ENCODE measurements around the gene MTIF2.
"Not testable (repeated sequence)": the region's sequence is repeated elsewhere in the genome, so short reads cannot be mapped to it uniquely, and the experiment has no call there.

Gene MTIF2, protein sequence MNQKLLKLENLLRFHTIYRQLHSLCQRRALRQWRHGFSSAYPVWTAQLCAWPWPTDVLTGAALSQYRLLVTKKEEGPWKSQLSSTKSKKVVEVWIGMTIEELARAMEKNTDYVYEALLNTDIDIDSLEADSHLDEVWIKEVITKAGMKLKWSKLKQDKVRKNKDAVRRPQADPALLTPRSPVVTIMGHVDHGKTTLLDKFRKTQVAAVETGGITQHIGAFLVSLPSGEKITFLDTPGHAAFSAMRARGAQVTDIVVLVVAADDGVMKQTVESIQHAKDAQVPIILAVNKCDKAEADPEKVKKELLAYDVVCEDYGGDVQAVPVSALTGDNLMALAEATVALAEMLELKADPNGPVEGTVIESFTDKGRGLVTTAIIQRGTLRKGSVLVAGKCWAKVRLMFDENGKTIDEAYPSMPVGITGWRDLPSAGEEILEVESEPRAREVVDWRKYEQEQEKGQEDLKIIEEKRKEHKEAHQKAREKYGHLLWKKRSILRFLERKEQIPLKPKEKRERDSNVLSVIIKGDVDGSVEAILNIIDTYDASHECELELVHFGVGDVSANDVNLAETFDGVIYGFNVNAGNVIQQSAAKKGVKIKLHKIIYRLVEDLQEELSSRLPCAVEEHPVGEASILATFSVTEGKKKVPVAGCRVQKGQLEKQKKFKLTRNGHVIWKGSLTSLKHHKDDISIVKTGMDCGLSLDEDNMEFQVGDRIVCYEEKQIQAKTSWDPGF

DNA sequence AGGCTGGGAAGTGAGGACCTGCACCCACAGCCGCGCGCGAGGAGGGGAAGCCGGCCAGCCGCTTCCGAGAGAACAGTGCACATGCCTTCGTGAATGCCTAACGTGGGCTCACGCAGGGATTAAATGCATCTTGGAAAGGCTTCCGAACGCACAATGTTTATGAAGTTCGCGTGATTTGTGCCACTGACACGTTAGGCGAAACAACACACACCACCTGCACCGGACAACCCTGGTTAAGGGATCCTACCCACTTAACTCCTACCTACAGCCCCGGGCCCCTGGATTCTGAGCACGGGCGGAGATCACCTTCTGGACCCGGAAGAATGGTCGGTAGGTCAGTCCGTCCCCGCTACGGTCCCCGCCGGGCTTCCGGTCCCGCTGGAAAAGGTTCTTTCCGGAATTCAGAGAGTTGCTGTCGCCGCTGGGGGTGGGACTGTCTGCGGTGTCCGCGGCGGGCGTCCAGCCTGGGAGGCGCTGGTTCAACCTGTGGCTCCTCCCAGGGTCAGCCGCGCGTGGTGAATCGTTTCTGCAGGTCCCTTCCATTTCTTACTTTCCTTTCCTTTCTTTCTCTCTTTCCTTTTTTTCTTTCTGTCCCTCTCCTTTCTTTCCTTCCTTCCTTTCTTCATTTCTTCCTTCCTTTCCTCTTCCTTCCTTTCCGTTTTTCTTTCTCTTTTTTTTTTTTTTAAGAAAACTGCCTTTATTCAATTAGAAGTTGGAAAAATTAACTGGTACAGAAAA is at the start of gene MTIF2:
MTIF2 (minus strand) TSS at position 325 of the 738 bp plus-strand sequence. CDS start 5,373 bp downstream, outside the sequence.
- DNase-seq (ENCODE audit: low read depth, low spot score): peak; percentile 72

DNA sequence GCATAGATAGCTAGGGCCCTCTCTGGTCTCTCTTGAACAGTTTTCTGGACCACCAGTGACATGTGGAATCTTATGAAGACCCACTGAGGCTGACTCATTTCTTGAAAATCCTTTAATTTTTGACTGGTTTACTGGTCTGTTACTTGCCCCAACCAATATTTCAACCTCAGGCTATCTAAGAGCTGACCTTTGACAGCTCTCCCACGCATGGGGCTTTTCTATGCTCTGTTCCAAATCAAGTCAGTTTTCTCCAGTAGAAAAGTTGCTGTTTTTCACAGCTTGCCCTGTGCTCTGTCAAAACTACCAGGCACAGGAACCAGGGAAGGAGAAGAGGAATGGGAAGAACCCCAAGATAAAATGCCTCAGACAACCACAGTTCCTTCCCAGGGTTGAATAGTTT is 46.0 kb upstream of the MTIF2 start:
- DNase-seq (ENCODE audit: low read depth, low spot score): no peak

DNA sequence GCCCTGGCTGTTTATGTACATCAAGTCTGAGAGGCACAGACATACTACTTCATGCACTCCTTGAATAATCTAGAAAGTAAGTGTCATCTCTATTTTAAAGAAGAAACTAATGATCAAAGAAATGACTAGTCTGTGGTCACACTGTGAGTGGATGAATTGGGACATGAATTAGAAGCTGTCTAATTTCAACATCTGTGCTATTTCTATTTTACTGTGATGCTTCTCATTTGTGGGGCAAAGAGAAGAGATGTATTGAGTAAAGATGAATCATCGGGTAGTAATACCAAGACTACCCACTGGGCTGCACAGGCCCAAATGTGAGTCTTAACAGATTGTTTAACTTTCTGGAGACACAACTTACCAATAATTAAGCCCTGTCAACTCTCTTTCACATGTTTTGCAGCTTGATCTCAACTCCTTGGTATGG is 42.4 kb upstream of the MTIF2 start:
- no peak for DNase-seq (ENCODE audit: low read depth, low spot score)

DNA sequence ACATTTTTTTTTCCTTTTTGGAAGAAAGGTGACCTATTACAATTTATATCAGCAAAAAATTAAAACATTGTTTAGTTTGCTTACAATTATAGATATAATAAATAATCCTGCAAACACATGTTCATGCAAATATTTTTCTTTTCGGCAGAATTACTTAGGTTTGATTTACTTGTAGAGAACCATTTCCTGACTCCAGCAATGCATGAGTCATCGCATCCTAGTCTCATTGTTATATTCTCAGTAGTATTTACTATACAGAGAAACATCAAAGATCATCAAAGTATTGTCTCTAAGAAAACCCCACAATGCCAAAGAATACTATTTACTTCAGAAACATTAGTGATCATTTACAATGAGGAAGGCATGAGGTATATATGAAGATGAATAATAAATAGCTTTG is 40.4 kb upstream of the MTIF2 start:
- no peak for DNase-seq (ENCODE audit: low read depth, low spot score)

DNA sequence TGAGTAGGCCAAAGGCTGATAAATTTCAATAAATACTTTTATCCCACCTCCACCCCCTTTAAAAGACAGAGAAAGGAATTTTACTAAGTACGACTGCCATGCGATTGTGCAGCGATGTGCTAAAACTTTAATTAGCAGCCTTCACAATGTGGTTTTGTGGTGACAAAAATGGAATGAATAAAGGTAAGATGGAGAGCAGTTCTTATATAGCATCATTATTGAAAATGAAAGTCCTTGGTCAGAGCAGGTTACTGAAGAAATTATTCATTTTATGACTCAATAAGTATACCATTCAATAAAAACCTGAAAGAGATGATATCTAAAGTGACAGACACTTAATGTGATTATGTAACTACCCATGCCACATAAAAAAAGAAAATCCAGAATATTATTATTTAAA is 33.2 kb upstream of the MTIF2 start:
- DNase-seq (ENCODE audit: low read depth, low spot score): no peak

DNA sequence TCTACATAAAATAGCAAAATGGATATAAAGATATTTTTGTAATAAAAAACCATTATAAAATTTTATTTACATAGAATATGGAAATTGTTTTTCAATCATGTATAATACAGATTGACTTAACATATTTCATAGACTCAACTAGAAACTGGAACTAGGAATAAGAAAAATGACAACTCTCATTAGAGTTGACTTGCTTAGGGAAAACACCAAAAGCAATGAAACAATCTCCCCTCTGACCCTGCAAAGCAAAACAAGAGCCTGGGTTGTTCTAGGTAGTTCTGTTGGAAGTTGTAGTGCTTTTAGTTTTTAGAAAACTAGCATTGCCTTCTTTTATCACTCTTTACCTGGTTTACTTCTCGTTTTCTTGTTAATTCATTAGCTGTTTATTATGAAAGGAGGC is 32.2 kb upstream of the MTIF2 start:
- DNase-seq (ENCODE audit: low read depth, low spot score): no peak

DNA sequence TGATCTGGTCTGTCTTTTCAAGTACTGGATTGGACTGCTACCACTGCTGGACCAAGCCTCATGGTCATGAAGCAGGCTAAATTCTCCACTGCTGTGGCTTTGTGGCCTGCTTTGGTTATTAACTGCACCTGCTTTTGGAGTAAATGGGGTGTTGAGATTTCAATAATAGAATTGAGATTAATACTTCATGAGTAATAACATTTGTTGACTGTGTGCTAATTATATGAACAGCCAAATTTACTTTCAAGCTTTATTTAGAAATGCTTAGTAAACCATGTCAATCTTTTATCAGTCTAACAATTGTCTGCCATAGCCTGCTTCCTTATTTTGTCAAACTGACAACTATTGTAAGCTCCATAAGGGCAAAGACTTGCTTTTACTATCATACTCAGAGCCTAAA is 27.4 kb upstream of the MTIF2 start:
- no peak for DNase-seq (ENCODE audit: low read depth, low spot score)

DNA sequence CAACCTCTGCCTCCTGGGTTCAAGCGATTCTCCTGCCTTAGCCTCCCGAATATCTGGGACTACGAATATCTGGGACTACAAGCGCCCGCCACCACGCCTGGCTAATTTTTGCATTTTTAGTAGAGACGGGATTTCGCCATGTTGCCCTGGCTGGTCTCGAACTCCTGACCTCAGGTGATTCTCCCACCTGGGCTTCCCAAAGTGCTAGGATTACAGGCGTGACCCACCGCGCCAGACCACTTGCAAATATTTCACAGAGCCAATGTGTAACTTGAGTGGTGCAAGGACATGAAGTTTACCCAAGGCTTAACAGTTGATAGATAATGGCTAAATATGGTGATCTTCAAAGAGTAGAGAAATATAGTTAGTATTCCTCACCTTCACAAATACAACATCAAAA is 14.1 kb upstream of the MTIF2 start:
- DNase-seq (ENCODE audit: low read depth, low spot score): no peak

DNA sequence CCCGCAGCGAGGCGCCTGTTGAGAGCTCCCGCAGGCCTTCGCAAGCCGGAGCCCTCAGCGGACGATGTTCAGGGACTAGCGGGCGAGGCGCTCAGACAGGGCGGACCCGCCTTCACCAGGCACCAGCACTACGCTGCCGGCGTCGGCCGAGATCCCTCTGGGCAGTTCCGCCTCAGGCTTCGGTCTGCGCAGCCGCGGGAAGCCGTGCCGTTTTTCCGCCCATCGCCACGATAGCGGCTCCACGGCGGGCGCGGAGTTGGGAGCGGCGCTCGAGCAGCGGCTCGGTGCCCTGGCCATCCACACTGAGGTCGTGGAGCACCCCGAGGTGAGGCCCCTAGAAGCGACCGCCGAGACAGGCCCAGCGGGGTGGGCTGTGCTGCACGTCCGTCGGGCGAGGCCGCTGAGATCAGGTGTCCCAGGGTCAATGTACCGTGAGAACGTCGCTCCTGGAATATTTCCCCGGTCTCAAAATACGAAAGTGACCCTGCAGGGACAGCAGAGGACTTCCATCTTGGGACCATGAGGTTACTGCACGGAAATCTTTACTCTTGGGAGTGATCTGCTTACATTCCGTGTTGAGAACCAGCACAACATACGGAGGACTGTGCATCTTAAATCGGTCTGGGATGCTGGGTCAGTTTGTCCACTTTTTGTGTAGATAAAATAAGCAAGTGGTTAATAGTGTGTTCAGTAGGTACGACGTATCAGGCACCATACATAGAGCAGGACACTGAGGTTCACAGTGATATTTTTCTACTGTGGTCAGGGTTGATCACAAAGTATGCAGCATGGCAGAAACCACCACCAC is 13.3 kb upstream of the MTIF2 start:
- DNase-seq (ENCODE audit: low read depth, low spot score): peak; percentile 45

DNA sequence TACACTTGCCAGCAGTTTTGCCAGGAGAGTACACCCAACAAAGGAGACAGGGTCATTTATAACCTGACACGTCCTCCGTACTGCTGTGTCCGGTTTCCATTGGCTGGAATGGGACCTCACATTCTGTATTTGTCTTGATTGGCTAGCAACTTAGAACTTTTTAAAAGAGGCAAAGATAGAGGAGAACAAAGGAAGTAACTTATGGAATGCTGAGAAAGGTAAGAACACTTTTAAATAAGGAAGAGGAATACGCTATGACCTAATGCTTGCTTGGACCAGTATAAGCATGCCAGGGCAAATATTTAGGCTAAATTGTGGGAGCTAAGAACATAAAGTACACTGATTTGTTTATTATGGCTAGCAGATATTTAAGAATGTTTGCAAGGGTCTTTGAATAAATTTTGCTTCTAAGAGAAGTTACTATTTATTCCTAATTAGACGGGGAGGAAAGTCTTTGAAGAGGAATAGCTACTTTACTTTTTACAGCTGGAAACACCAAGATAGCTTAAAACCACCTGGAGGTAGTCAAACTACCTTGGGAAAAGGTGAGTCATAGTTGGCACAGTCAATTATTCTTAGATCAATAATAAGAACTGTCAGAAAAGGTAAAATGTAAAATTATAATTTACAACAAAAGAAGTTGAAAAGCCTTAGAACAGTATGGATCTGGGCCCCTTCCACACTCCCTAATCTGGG is 12.0 kb upstream of the MTIF2 start:
- not testable (repeated sequence) for DNase-seq (ENCODE audit: low read depth, low spot score)

DNA sequence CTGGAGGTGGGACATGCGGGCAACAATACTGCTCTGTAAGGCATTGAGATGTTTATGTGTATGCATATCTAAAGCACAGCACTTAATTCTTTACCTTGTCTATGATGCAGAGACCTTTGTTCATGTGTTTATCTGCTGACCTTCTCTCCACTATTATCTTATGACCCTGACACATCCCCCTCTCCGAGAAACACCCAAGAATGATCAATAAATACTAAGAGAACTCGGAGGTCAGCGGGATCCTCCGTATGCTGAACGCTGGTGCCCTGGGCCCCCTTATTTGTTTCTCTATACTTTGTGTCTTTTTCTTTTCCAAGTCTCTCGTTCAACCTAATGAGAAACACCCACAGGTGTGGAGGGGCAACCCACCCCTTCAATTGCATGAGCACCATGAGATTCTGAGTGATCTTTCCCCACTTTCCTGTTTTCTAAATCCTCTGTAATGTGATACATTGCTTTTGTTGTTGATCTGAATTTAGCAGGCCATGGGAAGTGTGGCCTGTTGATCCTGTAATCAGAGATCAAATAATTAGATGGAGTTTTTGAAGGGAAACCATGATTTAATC is 10.9 kb upstream of the MTIF2 start:
- not testable (repeated sequence) for DNase-seq (ENCODE audit: low read depth, low spot score)

DNA sequence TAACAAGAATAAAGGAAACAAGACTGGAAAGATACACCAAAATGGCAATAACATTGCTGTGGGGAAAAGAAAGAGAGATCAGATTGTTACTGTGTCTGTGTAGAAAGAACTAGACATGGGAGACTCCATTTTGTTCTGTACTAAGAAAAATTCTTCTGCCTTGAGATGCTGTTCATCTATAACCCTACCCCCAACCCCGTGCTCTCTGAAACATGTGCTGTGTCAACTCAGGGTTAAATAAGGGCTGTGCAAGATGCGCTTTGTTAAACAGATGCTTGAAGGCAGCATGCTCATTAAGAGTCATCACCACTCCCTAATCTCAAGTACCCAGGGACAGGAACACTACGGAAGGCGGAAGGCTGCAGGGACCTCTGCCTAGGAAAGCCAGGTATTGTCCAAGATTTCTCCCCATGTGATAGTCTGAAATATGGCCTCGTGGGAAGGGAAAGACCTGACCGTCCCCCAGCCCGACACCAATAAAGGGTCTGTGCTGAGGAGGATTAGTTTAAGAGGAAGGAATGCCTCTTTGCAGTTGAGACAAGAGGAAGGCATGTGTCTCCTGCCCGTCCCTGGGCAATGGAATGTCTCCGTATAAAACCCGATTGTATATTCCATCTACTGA is 10.3 kb upstream of the MTIF2 start:
- not testable (repeated sequence) for DNase-seq (ENCODE audit: low read depth, low spot score)

DNA sequence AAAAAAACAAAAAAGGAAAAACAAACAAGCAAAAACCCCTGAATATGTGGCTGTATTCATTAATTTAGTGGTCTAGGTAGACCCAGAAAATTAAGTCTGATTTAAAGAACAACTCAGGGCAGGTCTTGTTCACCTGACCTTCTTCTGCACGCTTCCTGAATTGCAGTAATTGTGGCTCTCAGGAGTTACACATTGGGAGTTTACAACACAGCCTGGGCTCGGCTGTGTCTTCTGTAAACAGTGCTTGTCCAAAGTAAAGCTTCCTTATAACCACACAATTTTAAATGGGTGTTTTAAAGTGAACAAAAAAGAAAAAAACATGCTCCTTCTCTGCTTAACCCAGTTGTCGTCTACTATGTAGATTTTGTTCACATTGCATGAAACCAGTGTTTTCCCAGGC is 8.3 kb upstream of the MTIF2 start:
- DNase-seq (ENCODE audit: low read depth, low spot score): no peak

DNA sequence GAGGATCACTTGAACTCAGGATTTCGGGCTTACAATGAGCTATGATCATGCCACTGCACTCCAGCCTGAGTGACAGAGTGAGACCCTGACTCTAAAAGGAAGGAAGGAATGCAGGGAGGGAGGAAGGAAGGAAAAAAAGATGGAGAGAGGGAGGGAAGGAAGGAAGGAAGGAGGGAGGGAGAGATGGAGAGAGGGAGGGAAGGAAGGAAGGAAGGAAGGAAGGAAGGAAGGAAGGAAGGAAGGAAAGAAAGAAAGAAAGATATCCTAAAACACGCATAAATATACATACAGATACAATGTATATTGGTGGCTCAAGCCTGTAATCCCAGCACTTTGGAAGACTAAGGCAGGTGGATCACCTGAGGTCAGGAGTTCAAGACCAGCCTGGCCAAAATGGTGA is 5.3 kb upstream of the MTIF2 start:
- DNase-seq (ENCODE audit: low read depth, low spot score): not testable (repeated sequence)

DNA sequence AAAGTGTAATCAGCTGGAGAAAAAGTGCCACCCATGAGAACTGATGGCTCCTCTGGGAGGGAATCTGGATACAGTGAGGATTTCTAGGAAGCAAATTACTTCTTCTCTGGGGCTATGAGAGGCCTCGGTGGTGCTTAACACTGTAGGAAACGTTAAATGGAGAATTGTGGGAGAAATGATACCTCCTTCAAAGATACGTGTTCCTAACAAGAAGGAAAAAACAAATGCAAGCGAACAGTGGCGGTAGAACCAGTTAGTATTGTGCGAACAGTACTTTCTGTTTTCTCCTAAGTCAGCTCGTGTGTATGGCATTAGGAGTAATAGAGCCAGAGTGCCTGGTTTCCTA is 587 bp upstream of the MTIF2 start:
- DNase-seq (ENCODE audit: low read depth, low spot score): no peak

DNA sequence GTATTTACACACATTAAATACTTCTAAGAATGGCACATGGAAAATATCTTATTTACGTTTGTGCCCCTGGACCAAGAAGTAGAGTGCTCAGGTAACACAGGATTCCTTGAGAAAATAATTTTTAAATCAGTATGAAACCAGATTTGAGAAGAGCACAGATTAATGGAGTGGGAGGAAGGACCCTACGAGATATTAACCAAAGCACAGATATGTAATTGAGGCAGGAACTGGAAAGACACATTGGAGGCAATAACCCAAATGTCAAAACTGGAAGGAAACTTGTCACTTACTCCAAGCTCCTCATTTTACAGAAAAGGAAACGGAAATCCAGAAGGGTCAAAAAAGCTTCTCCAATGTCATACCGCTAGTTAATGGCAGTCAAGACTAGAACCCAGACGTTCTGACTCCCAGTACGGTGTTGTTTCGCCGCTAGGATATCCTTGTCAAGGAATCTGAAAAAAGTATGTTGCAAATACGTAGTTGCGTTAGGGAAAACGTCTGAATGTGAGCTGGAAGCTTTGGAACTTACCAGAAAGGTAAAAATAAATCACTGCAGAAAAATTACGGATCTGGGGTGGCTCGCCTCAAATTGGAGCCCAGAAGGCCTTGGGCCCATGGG is 634 bp downstream of the MTIF2 start:
- no peak for DNase-seq (ENCODE audit: low read depth, low spot score)

DNA sequence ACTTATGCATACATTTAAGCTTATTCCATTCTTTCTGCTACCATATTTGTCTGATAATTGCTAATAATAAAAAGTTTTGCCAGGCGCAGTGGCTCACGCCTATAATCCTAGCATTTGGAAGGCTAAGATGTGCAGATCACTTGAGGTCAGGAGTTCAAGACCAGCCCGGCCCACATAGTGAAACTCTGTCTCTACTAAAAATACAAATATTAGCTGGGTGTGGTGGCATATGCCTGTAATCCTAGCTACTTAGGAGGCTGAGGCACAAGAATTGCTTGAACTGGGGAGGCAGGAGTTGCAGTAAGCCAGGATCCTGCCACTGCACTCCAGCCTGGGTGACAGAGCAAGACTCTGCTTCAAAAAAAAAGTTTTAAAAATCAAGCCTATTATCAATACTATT is 9.4 kb downstream of the MTIF2 start:
- not testable (repeated sequence) for DNase-seq (ENCODE audit: low read depth, low spot score)

DNA sequence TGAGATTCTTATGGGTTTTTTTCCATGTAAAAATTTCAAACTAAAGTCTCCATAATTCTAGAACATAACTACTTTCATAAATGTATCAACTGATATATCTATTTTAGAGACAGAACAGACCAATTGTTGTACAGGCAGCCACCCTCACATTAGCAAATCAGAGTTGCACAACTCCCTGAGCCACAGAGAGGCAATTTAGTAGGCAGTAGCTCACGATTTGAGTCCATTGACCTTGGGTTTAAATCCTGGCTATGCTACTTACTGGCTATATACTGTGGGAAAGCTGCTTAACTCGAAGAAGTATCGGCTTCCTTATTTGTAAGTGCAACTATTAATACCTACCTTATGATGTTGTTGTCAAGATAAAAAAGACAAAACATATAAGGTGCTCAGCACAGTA is 16.2 kb downstream of the MTIF2 start:
- DNase-seq (ENCODE audit: low read depth, low spot score): no peak

DNA sequence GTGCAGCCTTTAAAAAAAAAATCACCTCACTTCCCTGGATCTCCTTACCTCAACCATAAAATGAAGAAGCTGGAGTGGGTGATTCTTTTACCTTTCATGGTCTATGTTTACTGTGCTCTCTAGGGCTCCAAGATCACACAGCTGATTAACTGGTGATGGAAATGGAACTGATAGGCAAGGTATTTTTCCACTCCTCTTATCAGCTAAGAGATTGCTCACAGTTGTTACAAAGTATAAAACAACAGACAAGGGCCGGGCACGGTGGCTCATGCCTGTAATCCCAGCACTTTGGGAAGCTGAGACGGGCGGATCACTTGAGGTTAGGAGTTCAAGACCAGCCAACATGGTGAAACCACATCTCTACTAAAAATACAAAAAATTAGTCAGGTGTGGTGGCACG is 22.0 kb downstream of the MTIF2 start:
- no peak for DNase-seq (ENCODE audit: low read depth, low spot score)

DNA sequence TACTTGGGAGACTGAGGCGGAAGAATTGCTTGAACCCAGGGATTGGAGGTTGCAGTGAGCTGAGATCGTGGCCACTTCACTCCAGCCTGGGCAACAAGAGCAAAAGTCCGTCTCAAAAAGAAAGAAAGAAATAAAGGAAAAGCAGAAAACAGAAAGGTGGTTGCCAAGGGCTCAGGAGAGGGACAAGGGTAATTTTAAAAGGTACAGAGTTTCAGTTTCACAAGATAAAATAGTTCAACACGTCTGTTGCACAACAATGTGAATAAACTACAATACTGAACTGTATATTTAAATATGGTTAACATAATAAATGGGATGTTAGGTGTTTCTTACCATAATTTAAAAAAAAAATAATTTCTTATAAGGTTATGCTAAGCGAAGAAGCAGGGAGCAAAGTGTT is 23.6 kb downstream of the MTIF2 start:
- no peak for DNase-seq (ENCODE audit: low read depth, low spot score)
